Measurements from ENCODE around the gene ANAPC10. TPM values are rescaled to one million over a fixed set of nuclear protein-coding genes. Genes with fewer than 3 reads are reported as not detected.

Gene ANAPC10
- total and polyA plus RNA-seq, 2 of the 4 experiments (the other 2 are of a cell fraction) = 17.1 to 22.4 TPM

- BruUV-seq (replicated peaks) = no TSS peak
- no peaks in the 10 kb centered on the region; the same call in 1 of the 2 replicates for H3K9me1 ChIP-seq (ENCODE audit: insufficient read depth, low read length)
- H4K5ac ChIP-seq (ENCODE audit: low read depth, low read length) = no peak overlapping the region
- ChIA-PET POLR2A (ENCODE audit: unreplicated experiment) (no interaction called here), CTCF (no interaction called here)
- H3K36me3 ChIP-seq (ENCODE audit: control insufficient read depth, insufficient read depth, low read length) = peaks cover 3% of the 10 kb centered on the region; the same call in 1 of the 2 replicates
- ATAC-seq (ENCODE audit: low read depth) (no peak), DNase-seq (no peak)
- WGBS, 2 experiments (ENCODE audit: extremely low coverage in 2 of 2, insufficient read length in 1 of 2) = 100% methylated on average over 1 of the region's 1 CpG
- no peaks in the 10 kb centered on the region for H3K27me3 ChIP-seq (ENCODE audit: control insufficient read depth, insufficient read depth, low read length)
- in situ Hi-C loops (cut with MboI; ENCODE audit: low sequenced_read_pairs) = loop anchor here (25.0 kb wide), 1 partner anchor 1564 kb away; no protein-coding TSS in a partner anchor
- H2BK120ac ChIP-seq (ENCODE audit: low read depth, low read length) = no peak overlapping the region
- no peak overlapping the region for H3K56ac ChIP-seq (ENCODE audit: extremely low read depth, insufficient read depth, low read length)
- H2BK5ac ChIP-seq (ENCODE audit: low read depth, low read length, poor library complexity, severe bottlenecking) = no peak overlapping the region
- H3K9ac ChIP-seq (ENCODE audit: low read depth, low read length) = no peak overlapping the region
- no peaks in the 10 kb centered on the region for H3K9me3 ChIP-seq (ENCODE audit: control insufficient read depth, insufficient read depth, low read length)
- peaks cover 16 to 26% of the 10 kb centered on the region in 2 experiments for H3K79me1 ChIP-seq (ENCODE audit: low read depth in 1 of 2, low read length in 2 of 2)
- H4K20me1 ChIP-seq (ENCODE audit: insufficient read depth, low read length) = peaks cover 6% of the 10 kb centered on the region; the same call in 1 of the 2 replicates
- no peak overlapping the region for H3K18ac ChIP-seq (ENCODE audit: low read depth, low read length)
- no peak overlapping the region for H3K4me3 ChIP-seq (ENCODE audit: insufficient read depth, low read depth, low read length)
- H2AFZ ChIP-seq (replicated peaks; ENCODE audit: low read length, poor library complexity) = no peak overlapping the region
- H2AK5ac ChIP-seq (ENCODE audit: low read depth, low read length) = no peak overlapping the region
- H4K91ac ChIP-seq (ENCODE audit: insufficient read depth, low read depth, low read length) = no peak overlapping the region
- dilution Hi-C loops (cut with HindIII; ENCODE audit: low sequenced_read_pairs, unreplicated experiment) = no loop called here
- intact Hi-C loops (cut with micrococcal nuclease) = no loop called here
- H3K4ac ChIP-seq (ENCODE audit: low read depth, low read length) = no peak overlapping the region
- no peak overlapping the region for H4K8ac ChIP-seq (ENCODE audit: low read depth in 2 of 2, low read length in 2 of 2)
- no peak for TF ChIP-seq MAZ (IDR thresholded peaks at IDR 0.05; ENCODE audit: borderline replicate concordance, low read depth, low read length)
- TF ChIP-seq MAFK (IDR thresholded peaks at IDR 0.05; ENCODE audit: low read depth, low read length) = no peak
- TF ChIP-seq ELK1 (IDR thresholded peaks at IDR 0.05; ENCODE audit: borderline replicate concordance, low read depth, low read length) = no peak
- no peak for TF ChIP-seq SMC3 (IDR thresholded peaks at IDR 0.05; ENCODE audit: low read depth, low read length)
- TF ChIP-seq CEBPB (IDR thresholded peaks at IDR 0.05; ENCODE audit: low read depth, low read length) = no peak
- TF ChIP-seq BHLHE40 (IDR thresholded peaks at IDR 0.05; ENCODE audit: low read depth, low read length) = no peak
- TF ChIP-seq RFX5 (IDR thresholded peaks at IDR 0.05; ENCODE audit: low read depth, low read length) = no peak
- no peak for TF ChIP-seq RAD21 (IDR thresholded peaks at IDR 0.05; ENCODE audit: low read length)
- no peak for TF ChIP-seq CHD1 (IDR thresholded peaks at IDR 0.05; ENCODE audit: low read depth, low read length)
- TF ChIP-seq CTCF (conservative IDR thresholded peaks at IDR 0.05; ENCODE audit: low read depth, low read length) = no peak
- TF ChIP-seq USF2 (IDR thresholded peaks at IDR 0.05; ENCODE audit: low read depth, low read length) = no peak
- no peak for TF ChIP-seq NFE2L2 (IDR thresholded peaks at IDR 0.05; ENCODE audit: low read depth, low read length)
- no peak for TF ChIP-seq POLR2A (IDR thresholded peaks at IDR 0.05; ENCODE audit: low read depth, low read length)
- TF ChIP-seq RCOR1 (IDR thresholded peaks at IDR 0.05; ENCODE audit: insufficient replicate concordance, low read length) = no peak
- TF ChIP-seq MXI1 (IDR thresholded peaks at IDR 0.05; ENCODE audit: borderline replicate concordance, low read depth, low read length) = no peak
- no peak for TF ChIP-seq FOS (IDR thresholded peaks at IDR 0.05; ENCODE audit: low read depth, low read length)
- no peak overlapping the region for H3K14ac ChIP-seq (replicated peaks; ENCODE audit: low read depth, low read length)
- H2AK9ac ChIP-seq (replicated peaks; ENCODE audit: low read depth, low read length, poor library complexity) = no peak overlapping the region
- H3K27ac ChIP-seq (ENCODE audit: insufficient read depth, low read length) = no peak overlapping the region
- no peaks in the 10 kb centered on the region for H3K4me1 ChIP-seq (ENCODE audit: control insufficient read depth, insufficient read depth, low read length)
- H2BK15ac ChIP-seq (ENCODE audit: low read depth, low read length) = no peak overlapping the region
- no peak overlapping the region for H2BK20ac ChIP-seq (ENCODE audit: low read depth, low read length)
- H3K4me2 ChIP-seq (ENCODE audit: low read depth, low read length) = no peak overlapping the region
- no peak overlapping the region for H3K23ac ChIP-seq (ENCODE audit: low read depth, low read length)
Measured at GRCh38 chr4:145101091-145101490, 3.1 kb upstream of the ANAPC10 start.

All from IMR-90 (cell line).